Kidney (tissue), 14 donors: ENCODE data around the gene GLRX. TPM values are rescaled to one million over a fixed set of nuclear protein-coding genes. Genes with fewer than 3 reads are reported as not detected.

Experiments
- DNase-seq, 5 donors: peaks; one replicate each; pipeline ENCODE4 v3.0.0-alpha.2; 2013 to 2020
- FAIRE-seq: peaks from 2 replicates; lab custom pipeline; 2012; peaks lifted over from hg19 to GRCh38; lab: Jason Lieb, UNC
- H3K27ac ChIP-seq, 2 donors: one replicate each; pipeline ENCODE4 v1.7.0; 2013; ENCODE audit warnings: low read depth in 2 of 2, low read length in 2 of 2, inconsistent platforms in 1 of 2
- H3K27me3 ChIP-seq: one replicate; pipeline ENCODE4 v1.7.1; 2013; ENCODE audit warnings: low read length, inconsistent platforms; ENCODE audit not compliant: control insufficient read depth, insufficient read depth
- H3K36me3 ChIP-seq, 3 donors: one replicate each; pipeline versions ENCODE4 v1.7.0 to v1.7.1; 2013; ENCODE audit warnings: low read length in 3 of 3, control low read depth in 1 of 3, inconsistent platforms in 1 of 3; ENCODE audit not compliant: insufficient read depth in 3 of 3, control insufficient read depth in 2 of 3
- H3K4me1 ChIP-seq, 3 donors: one replicate each; pipeline versions ENCODE4 v1.7.0 to v1.7.1; 2013; ENCODE audit warnings: low read length in 3 of 3, inconsistent platforms in 1 of 3, low read depth in 1 of 3; ENCODE audit not compliant: control insufficient read depth in 2 of 3, insufficient read depth in 2 of 3
- H3K4me3 ChIP-seq, 3 donors: one replicate each; pipeline versions ENCODE4 v1.7.0 to v1.8.1; 2013; ENCODE audit warnings: low read length in 3 of 3, control low read depth in 1 of 3, inconsistent platforms in 1 of 3
- H3K9ac ChIP-seq, 3 donors: one replicate each; pipeline versions ENCODE4 v1.7.0 to v1.7.1; 2013; ENCODE audit warnings: low read length in 3 of 3, control low read depth in 1 of 3, inconsistent platforms in 1 of 3
- H3K9me3 ChIP-seq, 3 donors: one replicate each; pipeline versions ENCODE4 v1.7.0 to v1.7.1; 2013; ENCODE audit warnings: low read length in 3 of 3, control low read depth in 1 of 3, inconsistent platforms in 1 of 3; ENCODE audit not compliant: control insufficient read depth in 2 of 3, insufficient read depth in 1 of 3
- intact Hi-C: fragments of 100-400 bp; cut with DNase I; formaldehyde crosslinking; loops from one replicate; pipeline ENCODE4 v1.11.1; 2022
- polyA plus RNA-seq: library from polyadenylated mRNA; stranded (reverse); fragments of 350-450 nt; fragmentation: Illumina TruSeq; extraction: RNeasy Lipid Tissue Mini Kit (QIAGEN cat#74804); gene quantifications from one replicate; pipeline ENCODE4 v1.2.3, GENCODE V29; 2014; ENCODE audit warnings: low read depth, low replicate concordance; ENCODE audit not compliant: insufficient read depth
- total RNA-seq: library from RNA; stranded (reverse); fragmentation: NEBNext Ultra II Directional; extraction: Animal tissue kit (Norgen Biotek cat#: 25700); gene quantifications from one replicate; pipeline ENCODE4 v1.2.1, GENCODE V29; 2021
- TF ChIP-seq, protein P1 (sequence below): IDR thresholded peaks from 3 replicates; pipeline ENCODE4 v1.5.1; 2012; ENCODE audit warnings: mild to moderate bottlenecking, moderate library complexity, borderline replicate concordance; ENCODE audit not compliant: insufficient read depth; ENCODE audit errors: extremely low read depth
- donor health status: control.
- donor health status: control.
- donor health status: control.
- donor health status: control.
- donor health status: control.
- donor health status: DM: yes; HTN: yes; CAD: no.
- donor health status: Normal renal cell carcinoma (clear cell type).

The GLRX gene
- total and polyA plus RNA-seq, 2 donors from 2014 or later, result 57.4 to 324 TPM

GRCh38 chr5:95803271-95804148, 19.0 kb downstream of the GLRX start:
- H3K36me3 ChIP-seq, result no peaks in the 10 kb centered on the region
- DNase-seq (peak in 3 of 5 donors; percentile 50 to 79 (median 65)), FAIRE-seq (peak; percentile 73)
- peak overlapping the region in 1 of 3 donors; percentile 32 for H3K9ac ChIP-seq
- peaks cover 0 to 57% (median 31%) of the 10 kb centered on the region in 3 donors for H3K4me1 ChIP-seq
- TF ChIP-seq, protein P1, sequence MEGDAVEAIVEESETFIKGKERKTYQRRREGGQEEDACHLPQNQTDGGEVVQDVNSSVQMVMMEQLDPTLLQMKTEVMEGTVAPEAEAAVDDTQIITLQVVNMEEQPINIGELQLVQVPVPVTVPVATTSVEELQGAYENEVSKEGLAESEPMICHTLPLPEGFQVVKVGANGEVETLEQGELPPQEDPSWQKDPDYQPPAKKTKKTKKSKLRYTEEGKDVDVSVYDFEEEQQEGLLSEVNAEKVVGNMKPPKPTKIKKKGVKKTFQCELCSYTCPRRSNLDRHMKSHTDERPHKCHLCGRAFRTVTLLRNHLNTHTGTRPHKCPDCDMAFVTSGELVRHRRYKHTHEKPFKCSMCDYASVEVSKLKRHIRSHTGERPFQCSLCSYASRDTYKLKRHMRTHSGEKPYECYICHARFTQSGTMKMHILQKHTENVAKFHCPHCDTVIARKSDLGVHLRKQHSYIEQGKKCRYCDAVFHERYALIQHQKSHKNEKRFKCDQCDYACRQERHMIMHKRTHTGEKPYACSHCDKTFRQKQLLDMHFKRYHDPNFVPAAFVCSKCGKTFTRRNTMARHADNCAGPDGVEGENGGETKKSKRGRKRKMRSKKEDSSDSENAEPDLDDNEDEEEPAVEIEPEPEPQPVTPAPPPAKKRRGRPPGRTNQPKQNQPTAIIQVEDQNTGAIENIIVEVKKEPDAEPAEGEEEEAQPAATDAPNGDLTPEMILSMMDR, result no peak
- no peaks in the 10 kb centered on the region for H3K9me3 ChIP-seq
- H3K4me3 ChIP-seq, result peak overlapping the region in 1 of 3 donors; percentile 26
- H3K27me3 ChIP-seq, result no peaks in the 10 kb centered on the region
- H3K27ac ChIP-seq, result peak overlapping the region; percentile 87 to 90
- intact Hi-C loops, result no loop called here

DNA sequence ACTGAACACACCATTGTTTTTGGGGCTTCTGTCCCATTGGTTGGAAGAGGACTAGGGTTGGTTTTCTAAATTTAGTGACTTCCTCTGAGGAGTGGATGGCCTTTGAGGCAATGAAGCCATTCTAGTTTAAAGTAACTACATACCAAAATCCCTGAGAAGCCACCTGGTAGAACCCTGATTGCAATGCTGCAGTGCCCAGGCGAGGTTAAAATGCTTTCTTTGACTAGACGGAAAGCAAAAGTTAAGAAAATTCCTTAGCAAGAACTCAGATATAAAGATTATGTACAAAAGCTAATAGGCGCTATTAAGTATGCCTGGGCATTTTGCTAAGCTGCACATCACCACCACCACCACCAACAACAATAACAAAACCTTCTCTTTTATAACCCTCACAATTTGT, 20.6 kb downstream of the GLRX start:
- no peak overlapping the region for H3K4me3 ChIP-seq
- no peaks in the 10 kb centered on the region for H3K27me3 ChIP-seq
- FAIRE-seq (no peak), DNase-seq (no peak)
- TF ChIP-seq, protein P1, result no peak
- H3K36me3 ChIP-seq, result no peaks in the 10 kb centered on the region
- H3K27ac ChIP-seq, result peak overlapping the region; percentile 87 to 90
- intact Hi-C loops, result no loop called here
- H3K4me1 ChIP-seq, result peaks cover 0 to 52% (median 32%) of the 10 kb centered on the region in 3 donors
- peak overlapping the region in 1 of 3 donors; percentile 30 for H3K9ac ChIP-seq
- no peaks in the 10 kb centered on the region for H3K9me3 ChIP-seq

DNA sequence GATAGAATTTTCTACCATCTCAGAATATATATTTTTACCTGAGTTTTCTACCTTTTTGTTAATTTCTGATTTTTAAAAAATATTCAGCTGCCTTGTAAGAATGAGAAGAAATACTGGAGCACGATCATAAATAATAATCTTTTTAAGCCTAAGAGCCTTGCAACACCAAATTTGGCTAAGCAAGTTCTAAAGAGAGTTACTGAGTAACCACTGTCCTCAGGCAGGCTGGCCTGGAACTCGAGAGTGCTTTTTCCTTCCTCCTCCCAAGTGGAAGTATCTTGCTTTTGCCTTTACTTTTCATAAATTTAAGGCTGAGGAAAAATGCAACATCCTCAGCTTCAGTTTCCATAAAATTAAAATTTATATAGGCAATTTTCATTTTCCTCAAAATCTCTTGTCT, 21.0 kb downstream of the GLRX start:
- no peak for DNase-seq
- peak; percentile 68 for FAIRE-seq
- H3K27ac ChIP-seq, result peak overlapping the region; percentile 87 to 90
- H3K9ac ChIP-seq, result peak overlapping the region in 1 of 3 donors; percentile 30
- no peaks in the 10 kb centered on the region for H3K36me3 ChIP-seq
- intact Hi-C loops, result no loop called here
- no peak overlapping the region for H3K4me3 ChIP-seq
- peaks cover 0 to 52% (median 32%) of the 10 kb centered on the region in 3 donors for H3K4me1 ChIP-seq
- TF ChIP-seq, protein P1, result no peak
- H3K27me3 ChIP-seq, result no peaks in the 10 kb centered on the region
- no peaks in the 10 kb centered on the region for H3K9me3 ChIP-seq
